RWPE1 (cell line): Measurements from ENCODE around the gene ZNF512.
"Not testable (repeated sequence)": the region's sequence is repeated elsewhere in the genome, so short reads cannot be mapped to it uniquely, and the experiment has no call there.

Experiments used
- CTCF ChIA-PET: fragments of 350-600 bp; sonication (Branson Sonifier 250); formaldehyde crosslinking; extraction: SDS; loops from one replicate; lab custom pipeline; 2021; lab: Yijun Ruan, JAX
- POLR2A ChIA-PET: fragments of 400-600 bp; formaldehyde crosslinking; extraction: SDS; loops from one replicate; lab custom pipeline; 2020; ENCODE audit warnings: antibody characterized with exemption; ENCODE audit not compliant: low non-redundant PET; lab: Yijun Ruan, JAX
- DNase-seq: peaks from one replicate; pipeline ENCODE4 v3.0.0; 2012; ENCODE audit warnings: low spot score
- H3K27ac ChIP-seq: fragments of 450-650 bp; 2 replicates; pipeline ENCODE4 v1.5.1; 2017
- TF ChIP-seq, protein P1 (sequence below): fragments of 450-650 bp; conservative IDR thresholded peaks from 2 replicates; pipeline ENCODE4 v1.5.1; 2017; ENCODE audit warnings: low read depth, mild to moderate bottlenecking

The ZNF512 gene

DNA sequence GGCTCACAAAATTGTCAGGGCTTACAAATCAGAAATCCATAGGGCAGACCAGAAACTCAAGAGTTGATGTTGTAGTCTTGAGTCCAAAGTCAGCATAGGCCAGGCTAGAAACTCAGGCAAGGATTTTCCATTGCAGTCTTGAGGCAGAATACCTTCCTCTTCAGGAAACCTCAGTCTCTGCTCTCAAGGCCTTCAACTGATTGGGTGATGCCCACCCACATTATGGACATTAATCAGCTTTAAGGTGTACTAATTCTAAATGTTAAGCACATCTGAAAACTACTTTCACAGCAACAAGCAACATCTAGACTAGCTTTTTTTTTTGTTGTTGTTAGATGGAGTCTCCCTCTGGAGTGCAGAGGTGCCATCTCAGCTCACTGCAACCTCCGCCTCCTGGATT is 31.3 kb upstream of the ZNF512 start:
- ChIA-PET POLR2A (no interaction called here), CTCF (no interaction called here)
- TF ChIP-seq, protein P1, sequence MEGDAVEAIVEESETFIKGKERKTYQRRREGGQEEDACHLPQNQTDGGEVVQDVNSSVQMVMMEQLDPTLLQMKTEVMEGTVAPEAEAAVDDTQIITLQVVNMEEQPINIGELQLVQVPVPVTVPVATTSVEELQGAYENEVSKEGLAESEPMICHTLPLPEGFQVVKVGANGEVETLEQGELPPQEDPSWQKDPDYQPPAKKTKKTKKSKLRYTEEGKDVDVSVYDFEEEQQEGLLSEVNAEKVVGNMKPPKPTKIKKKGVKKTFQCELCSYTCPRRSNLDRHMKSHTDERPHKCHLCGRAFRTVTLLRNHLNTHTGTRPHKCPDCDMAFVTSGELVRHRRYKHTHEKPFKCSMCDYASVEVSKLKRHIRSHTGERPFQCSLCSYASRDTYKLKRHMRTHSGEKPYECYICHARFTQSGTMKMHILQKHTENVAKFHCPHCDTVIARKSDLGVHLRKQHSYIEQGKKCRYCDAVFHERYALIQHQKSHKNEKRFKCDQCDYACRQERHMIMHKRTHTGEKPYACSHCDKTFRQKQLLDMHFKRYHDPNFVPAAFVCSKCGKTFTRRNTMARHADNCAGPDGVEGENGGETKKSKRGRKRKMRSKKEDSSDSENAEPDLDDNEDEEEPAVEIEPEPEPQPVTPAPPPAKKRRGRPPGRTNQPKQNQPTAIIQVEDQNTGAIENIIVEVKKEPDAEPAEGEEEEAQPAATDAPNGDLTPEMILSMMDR: no peak
- DNase-seq: no peak
- H3K27ac ChIP-seq: no peak overlapping the region

- CTCF ChIA-PET: no interaction called here
- no peak for DNase-seq
- POLR2A ChIA-PET: no interaction called here
- TF ChIP-seq, protein P1: no peak
- no peak overlapping the region for H3K27ac ChIP-seq
Measured at GRCh38 chr2:27552941-27553340, 29.9 kb upstream of the ZNF512 start.

- H3K27ac ChIP-seq, CTCF ChIA-PET, DNase-seq, POLR2A ChIA-PET: not testable (repeated sequence)
Measured at GRCh38 chr2:27554451-27554850, 28.4 kb upstream of the ZNF512 start.

- TF ChIP-seq, protein P1: no peak
- no peak overlapping the region for H3K27ac ChIP-seq
- ChIA-PET CTCF (no interaction called here), POLR2A (no interaction called here)
- no peak for DNase-seq
Measured at GRCh38 chr2:27559228-27559627, 23.6 kb upstream of the ZNF512 start.

DNA sequence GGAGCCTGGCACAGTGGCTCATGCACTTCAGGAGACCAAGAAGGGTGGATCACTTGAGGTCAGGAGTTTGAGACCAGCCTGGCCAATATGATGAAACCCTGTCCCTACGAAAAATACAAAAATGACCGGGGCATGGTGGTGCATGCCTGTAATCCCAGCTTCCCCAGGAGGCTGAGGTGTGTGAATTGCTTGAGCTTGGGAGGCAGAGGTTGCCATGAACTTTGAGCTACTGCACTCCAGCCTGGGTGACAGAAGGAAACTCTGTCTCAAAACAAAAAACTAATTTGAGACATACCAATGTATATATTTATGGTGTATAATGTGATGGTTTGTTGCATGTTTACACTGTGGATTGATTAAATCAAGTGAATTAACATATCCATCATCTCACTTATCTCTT is 21.8 kb upstream of the ZNF512 start:
- ChIA-PET CTCF (interaction anchor here (0.6 kb wide), 1 partner anchor 29 kb away, joined by 3 read pairs; no protein-coding TSS in a partner anchor), POLR2A (no interaction called here)
- H3K27ac ChIP-seq: no peak overlapping the region
- TF ChIP-seq, protein P1: no peak
- DNase-seq: no peak

GRCh38 chr2:27566628-27567027 is 16.2 kb upstream of the ZNF512 start:
- ChIA-PET CTCF (no interaction called here), POLR2A (no interaction called here)
- TF ChIP-seq, protein P1: no peak
- peak; percentile 57 for DNase-seq
- H3K27ac ChIP-seq: no peak overlapping the region

DNA sequence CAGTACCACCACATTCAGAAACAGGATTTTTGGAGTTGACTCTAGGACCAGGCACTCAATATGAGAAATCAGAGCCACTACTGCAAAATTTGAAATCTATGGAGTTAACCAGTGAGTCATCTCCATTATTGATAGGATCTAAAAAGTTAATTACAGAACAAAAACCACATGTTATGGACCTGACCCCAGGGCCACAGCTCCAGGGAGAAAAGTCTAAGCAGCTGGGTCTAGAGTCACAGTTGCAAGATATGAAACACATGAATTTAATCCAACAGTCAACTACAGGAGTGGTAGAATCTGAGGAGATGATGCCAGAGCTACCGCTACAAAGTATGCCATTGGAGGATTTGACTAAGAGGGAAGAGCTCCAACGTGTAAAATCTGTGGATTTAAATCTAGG is 13.4 kb upstream of the ZNF512 start:
- no peak overlapping the region for H3K27ac ChIP-seq
- ChIA-PET POLR2A (no interaction called here), CTCF (interaction anchor here (0.7 kb wide), 1 partner anchor 88 kb away, joined by 3 read pairs; no protein-coding TSS in a partner anchor)
- no peak for DNase-seq
- TF ChIP-seq, protein P1: no peak
